Colonic mucosa (tissue), 4 donors: ENCODE results near the gene GKN1. TPM values are rescaled to one million over a fixed set of nuclear protein-coding genes. Genes with fewer than 3 reads are reported as not detected.
"Not testable (repeated sequence)": the region's sequence is repeated elsewhere in the genome, so short reads cannot be mapped to it uniquely, and the experiment has no call there.

Experiments used
- DNase-seq: peaks from one replicate; pipeline ENCODE4 v3.0.0-alpha.2; 2020
- H3K27ac ChIP-seq: fragments of 200-600 bp; one replicate; pipeline ENCODE4 v1.8.0; 2021
- H3K27me3 ChIP-seq: fragments of 200-600 bp; one replicate; pipeline ENCODE4 v1.8.0; 2021
- H3K36me3 ChIP-seq: fragments of 200-600 bp; one replicate; pipeline ENCODE4 v1.8.0; 2021
- H3K4me1 ChIP-seq: fragments of 200-600 bp; one replicate; pipeline ENCODE4 v1.8.0; 2021; ENCODE audit warnings: mild to moderate bottlenecking
- H3K4me3 ChIP-seq: fragments of 200-600 bp; one replicate; pipeline ENCODE4 v1.8.0; 2021
- H3K9ac ChIP-seq, 2 donors: one replicate each; pipeline ENCODE4 v1.7.0; 2013; ENCODE audit warnings: control low read depth in 2 of 2, low read depth in 2 of 2, low read length in 2 of 2
- H3K9me3 ChIP-seq: fragments of 200-600 bp; one replicate; pipeline ENCODE4 v1.8.0; 2021
- intact Hi-C: fragments of 100-400 bp; cut with DNase I; formaldehyde crosslinking; loops from one replicate; pipeline ENCODE4 v1.14.1; 2022
- total RNA-seq, 2 donors: library from RNA; stranded (reverse); fragmentation: NEBNext Ultra II Directional in 1 of 2; extraction: Animal tissue kit (Norgen Biotek cat#: 25700) in 1 of 2; gene quantifications; one replicate each; pipeline ENCODE4 v1.2.1, GENCODE V29; 2021
- TF ChIP-seq, protein P1 (sequence below): fragments of 200-600 bp; IDR thresholded peaks from one replicate; pipeline ENCODE4 v1.8.0; 2022; ENCODE audit warnings: antibody characterized with exemption, mild to moderate bottlenecking
- donor health status: healthy.
- donor health status: DM: no; HTN: no; CAD: no.
- donor health status: DM: no; HTN: no; CAD: no.

Gene GKN1
- total RNA-seq, 2 donors from 2014 or later = not detected

DNA sequence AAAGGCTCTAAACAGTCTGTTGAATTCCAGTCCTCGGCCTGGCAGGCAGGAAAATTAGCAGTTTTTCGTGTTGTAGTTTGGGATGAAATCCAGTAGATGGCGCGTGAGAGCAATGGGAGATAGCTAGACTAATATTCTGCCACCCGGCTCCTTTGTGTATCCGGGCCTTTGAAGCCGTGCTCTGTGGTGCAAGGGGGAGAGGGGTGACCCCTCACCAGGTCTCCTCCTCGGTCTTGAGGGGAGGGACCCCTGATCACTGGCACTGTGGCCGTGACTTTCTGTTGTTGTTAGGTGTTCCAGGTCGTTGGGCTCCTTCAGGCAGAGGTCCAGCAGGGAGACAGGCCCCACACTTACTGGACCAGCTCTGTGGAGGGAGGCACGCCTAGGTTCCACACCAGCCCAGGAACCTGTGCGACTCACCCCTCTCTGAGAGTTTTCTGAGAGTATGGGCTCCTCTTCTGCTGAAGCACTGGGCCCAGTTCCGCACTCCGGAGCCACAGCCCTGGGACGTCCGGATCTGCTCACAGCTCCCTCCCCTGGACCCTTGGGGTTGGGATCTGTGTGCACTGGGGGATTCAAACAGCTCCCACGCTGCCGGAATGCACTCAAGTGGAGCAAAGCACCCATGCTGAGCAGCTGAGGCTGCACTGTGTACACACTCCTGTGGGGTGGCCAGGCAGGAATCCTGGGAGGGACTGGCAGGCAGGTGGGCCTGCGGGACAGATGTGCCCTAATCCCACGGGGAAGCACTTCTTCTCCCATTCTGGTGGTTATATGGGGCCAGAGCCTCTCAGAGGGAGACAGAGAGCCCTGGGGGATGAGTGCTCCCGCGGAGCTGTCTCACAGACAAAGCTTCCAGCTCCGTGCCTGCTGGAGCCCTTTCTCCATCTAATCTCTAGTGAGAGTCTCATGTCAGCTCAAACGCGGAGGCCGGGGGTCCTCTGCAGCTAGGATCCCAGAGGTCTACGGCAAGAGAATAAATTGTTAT lies 30.6 kb upstream of the GKN1 start:
- H3K27me3 ChIP-seq = no peaks in the 10 kb centered on the region
- no peak overlapping the region for H3K27ac ChIP-seq
- H3K4me3 ChIP-seq = no peak overlapping the region
- no peak overlapping the region for H3K9ac ChIP-seq
- TF ChIP-seq, protein P1, sequence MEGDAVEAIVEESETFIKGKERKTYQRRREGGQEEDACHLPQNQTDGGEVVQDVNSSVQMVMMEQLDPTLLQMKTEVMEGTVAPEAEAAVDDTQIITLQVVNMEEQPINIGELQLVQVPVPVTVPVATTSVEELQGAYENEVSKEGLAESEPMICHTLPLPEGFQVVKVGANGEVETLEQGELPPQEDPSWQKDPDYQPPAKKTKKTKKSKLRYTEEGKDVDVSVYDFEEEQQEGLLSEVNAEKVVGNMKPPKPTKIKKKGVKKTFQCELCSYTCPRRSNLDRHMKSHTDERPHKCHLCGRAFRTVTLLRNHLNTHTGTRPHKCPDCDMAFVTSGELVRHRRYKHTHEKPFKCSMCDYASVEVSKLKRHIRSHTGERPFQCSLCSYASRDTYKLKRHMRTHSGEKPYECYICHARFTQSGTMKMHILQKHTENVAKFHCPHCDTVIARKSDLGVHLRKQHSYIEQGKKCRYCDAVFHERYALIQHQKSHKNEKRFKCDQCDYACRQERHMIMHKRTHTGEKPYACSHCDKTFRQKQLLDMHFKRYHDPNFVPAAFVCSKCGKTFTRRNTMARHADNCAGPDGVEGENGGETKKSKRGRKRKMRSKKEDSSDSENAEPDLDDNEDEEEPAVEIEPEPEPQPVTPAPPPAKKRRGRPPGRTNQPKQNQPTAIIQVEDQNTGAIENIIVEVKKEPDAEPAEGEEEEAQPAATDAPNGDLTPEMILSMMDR = peak; percentile 75
- no peaks in the 10 kb centered on the region for H3K9me3 ChIP-seq
- no peaks in the 10 kb centered on the region for H3K36me3 ChIP-seq
- DNase-seq = peak; percentile 65
- intact Hi-C loops = loop anchor here (10.0 kb wide), 1 partner anchor 361 kb away; no protein-coding TSS in a partner anchor
- H3K4me1 ChIP-seq = no peaks in the 10 kb centered on the region

DNA sequence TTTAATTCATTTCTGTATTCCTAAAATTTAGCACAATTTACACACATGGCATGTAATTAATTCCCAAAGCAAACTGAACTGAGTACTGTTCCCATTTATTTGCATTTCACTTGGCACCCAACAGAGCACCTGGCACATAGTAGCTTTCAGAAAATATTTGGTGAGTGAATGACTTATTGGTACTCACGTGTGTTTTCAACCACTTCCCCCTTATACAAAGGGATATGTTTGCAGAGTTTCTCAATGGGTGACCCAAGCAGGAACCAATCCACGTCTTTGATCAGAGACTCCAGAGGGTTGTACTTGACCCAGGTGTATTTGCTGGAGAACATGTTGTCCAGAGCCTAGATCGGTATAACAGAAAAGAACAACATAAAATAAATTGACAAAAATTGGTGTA lies 28.3 kb upstream of the GKN1 start:
- Histone ChIP-seq H3K4me1 (no peaks in the 10 kb centered on the region), H3K27me3 (no peaks in the 10 kb centered on the region), H3K9ac (no peak overlapping the region), H3K36me3 (no peaks in the 10 kb centered on the region), H3K27ac (no peak overlapping the region), H3K4me3 (no peak overlapping the region), H3K9me3 (no peaks in the 10 kb centered on the region)
- TF ChIP-seq, protein P1 = no peak
- intact Hi-C loops = loop anchor here (10.0 kb wide), 1 partner anchor 359 kb away; no protein-coding TSS in a partner anchor
- no peak for DNase-seq

DNA sequence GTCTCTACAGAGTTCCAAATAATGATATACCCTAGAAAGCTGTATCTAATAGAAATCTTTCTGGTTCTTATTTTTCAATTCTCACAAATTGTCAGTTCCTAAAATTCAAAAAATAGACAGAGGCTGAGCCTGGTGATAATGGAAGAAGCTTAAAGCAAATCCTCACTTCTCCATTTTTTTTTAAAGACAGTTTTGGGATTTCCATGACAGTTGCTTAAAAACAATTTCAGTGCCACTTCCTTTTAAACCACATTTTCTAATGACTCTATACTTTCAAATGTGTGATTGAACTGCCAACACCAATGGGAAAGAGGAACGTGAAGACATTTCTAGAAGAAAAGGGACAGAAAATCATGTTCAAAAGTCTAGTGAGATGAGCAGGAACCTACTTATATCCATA lies 25.7 kb upstream of the GKN1 start:
- no peaks in the 10 kb centered on the region for H3K4me1 ChIP-seq
- no peaks in the 10 kb centered on the region for H3K27me3 ChIP-seq
- TF ChIP-seq, protein P1 = no peak
- H3K9me3 ChIP-seq = no peaks in the 10 kb centered on the region
- intact Hi-C loops = loop anchor here (10.0 kb wide), 1 partner anchor 356 kb away; no protein-coding TSS in a partner anchor
- no peak for DNase-seq
- no peak overlapping the region for H3K27ac ChIP-seq
- no peak overlapping the region for H3K4me3 ChIP-seq
- no peaks in the 10 kb centered on the region for H3K36me3 ChIP-seq
- no peak overlapping the region for H3K9ac ChIP-seq

DNA sequence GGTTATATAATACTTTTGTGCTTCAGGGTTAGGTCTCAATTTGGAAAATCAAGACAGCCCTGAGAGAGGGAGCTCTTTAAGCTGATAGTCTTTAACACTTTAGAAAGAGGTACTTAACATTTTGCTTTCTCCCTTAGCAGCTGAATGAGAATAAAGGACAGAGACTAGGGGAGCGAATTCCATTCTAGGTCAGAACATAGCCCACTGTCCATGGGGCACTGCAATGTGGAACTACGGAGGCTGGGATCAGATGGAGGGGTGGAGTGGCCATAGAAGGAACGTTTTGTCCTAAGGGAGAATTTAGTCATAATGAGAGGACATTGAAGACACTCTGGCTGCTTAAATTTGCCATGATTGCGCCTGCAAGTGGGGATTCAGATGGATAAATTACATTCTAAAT lies 22.5 kb upstream of the GKN1 start:
- intact Hi-C loops = no loop called here
- H3K36me3 ChIP-seq = no peaks in the 10 kb centered on the region
- H3K4me1 ChIP-seq = no peaks in the 10 kb centered on the region
- no peak for DNase-seq
- H3K27me3 ChIP-seq = no peaks in the 10 kb centered on the region
- H3K27ac ChIP-seq = no peak overlapping the region
- TF ChIP-seq, protein P1 = no peak
- no peak overlapping the region for H3K9ac ChIP-seq
- H3K9me3 ChIP-seq = no peaks in the 10 kb centered on the region
- H3K4me3 ChIP-seq = no peak overlapping the region

DNA sequence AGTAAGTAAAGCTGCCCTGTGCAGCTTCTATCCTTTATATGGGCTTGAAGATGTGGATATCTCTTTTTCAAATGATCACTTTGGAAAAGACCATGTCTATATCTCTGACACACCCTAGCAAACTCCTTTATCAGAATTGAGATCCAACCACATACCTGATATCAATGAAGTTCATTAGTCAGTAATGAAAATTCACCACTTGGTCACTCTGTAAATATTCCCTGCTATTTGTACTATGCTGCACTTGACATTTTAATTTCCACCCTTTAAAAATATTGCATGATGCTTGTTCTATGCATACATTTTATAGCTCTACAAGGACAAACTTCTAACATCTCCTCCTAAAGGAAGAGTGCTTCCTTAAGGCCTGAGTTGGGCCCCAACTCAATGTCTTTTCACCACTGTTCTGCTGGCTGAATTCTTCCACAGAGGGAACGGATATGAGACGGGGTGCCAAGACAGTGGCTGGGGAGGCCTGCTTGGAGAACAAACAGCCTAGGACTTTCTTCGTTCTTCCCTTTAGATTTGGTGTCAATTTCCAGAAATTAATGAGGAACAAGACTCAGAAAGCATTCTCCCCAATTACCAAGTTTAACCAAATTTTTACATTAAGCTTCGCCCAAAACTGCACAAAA lies 21.4 kb upstream of the GKN1 start, which contains the start of gene GKN2:
Gene GKN2, minus strand, starts transcription at position 7 of the 635 bp plus-strand sequence. CDS start 32 bp downstream, outside the sequence.
- intact Hi-C loops = no loop called here
- DNase-seq = no peak
- H3K4me3 ChIP-seq = no peak within 1 kb of the TSS
- H3K4me1 ChIP-seq = no peaks in the 10 kb centered on the region
- H3K27me3 ChIP-seq = no peaks in the 10 kb centered on the region
- no peaks in the 10 kb centered on the region for H3K36me3 ChIP-seq
- no peak within 1 kb of the TSS for H3K27ac ChIP-seq
- H3K9me3 ChIP-seq = no peaks in the 10 kb centered on the region
- TF ChIP-seq, protein P1 = no peak
- no peak within 1 kb of the TSS for H3K9ac ChIP-seq

DNA sequence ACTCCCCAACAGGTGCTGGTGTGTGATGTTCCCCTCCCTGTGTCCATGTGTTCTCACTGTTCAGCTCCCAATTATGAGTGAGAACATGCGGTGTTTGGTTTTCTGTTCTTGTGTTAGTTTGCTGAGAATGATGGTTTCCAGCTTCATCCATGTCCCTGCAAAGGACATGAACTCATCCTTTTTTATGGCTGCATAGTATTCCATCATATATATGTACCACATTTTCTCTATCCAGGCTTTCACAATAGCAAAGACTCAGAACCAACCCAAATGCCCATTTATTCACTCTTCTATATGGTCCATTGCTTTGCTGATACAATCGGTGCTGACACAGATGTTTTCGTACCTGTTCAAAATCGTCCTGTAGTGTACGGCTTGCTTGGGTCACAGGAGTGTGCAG lies 19.0 kb upstream of the GKN1 start:
- H3K4me1 ChIP-seq, DNase-seq, H3K4me3 ChIP-seq, H3K9me3 ChIP-seq, intact Hi-C loops, H3K27me3 ChIP-seq, H3K36me3 ChIP-seq, H3K9ac ChIP-seq, H3K27ac ChIP-seq: not testable (repeated sequence)
